GM10847 (cell line): ENCODE measurements around the gene NEU4.

Experiments
- POLR2A ChIP-seq: IDR thresholded peaks from 2 replicates; pipeline ENCODE4 v1.6.1; 2011; ENCODE audit not compliant: insufficient read length; ENCODE audit errors: extremely low read depth

Gene NEU4

DNA sequence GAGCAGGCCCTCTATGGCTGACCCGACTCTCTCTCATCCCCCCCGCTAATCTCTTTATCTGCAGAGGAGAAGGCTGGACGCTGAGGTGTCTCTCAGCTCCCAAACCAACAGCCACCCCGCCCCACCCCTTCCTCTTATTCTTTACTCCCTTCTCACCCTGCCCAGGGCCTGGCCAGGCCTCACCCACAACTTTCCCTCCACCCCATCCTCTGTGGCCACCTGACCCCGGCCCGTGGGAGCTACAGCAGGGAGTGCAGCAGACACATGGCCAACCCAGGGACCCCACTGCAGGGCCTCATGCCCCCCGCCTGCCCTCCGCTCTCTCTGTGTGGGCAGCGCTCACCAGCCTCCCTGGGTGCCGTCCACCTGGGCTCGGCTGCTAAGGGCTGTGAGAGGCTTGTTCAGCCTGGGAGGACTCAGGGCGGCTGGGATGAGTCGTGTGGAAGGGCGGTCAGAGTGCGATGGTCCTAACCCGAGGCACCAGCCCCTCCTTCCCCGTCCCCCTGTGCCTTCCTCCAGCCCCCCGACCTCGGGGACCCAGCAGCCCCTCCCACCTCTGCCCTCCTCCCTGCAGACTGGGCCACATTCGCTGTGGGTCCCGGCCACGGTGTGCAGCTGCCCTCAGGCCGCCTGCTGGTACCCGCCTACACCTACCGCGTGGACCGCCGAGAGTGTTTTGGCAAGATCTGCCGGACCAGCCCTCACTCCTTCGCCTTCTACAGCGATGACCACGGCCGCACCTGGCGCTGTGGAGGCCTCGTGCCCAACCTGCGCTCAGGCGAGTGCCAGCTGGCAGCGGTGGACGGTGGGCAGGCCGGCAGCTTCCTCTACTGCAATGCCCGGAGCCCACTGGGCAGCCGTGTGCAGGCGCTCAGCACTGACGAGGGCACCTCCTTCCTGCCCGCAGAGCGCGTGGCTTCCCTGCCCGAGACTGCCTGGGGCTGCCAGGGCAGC is 6.8 kb downstream of the NEU4 start:
- TF ChIP-seq POLR2A, result no peak

- TF ChIP-seq POLR2A, result no peak
Measured at GRCh38 chr2:241816431-241817121, 7.6 kb downstream of the NEU4 start.

DNA sequence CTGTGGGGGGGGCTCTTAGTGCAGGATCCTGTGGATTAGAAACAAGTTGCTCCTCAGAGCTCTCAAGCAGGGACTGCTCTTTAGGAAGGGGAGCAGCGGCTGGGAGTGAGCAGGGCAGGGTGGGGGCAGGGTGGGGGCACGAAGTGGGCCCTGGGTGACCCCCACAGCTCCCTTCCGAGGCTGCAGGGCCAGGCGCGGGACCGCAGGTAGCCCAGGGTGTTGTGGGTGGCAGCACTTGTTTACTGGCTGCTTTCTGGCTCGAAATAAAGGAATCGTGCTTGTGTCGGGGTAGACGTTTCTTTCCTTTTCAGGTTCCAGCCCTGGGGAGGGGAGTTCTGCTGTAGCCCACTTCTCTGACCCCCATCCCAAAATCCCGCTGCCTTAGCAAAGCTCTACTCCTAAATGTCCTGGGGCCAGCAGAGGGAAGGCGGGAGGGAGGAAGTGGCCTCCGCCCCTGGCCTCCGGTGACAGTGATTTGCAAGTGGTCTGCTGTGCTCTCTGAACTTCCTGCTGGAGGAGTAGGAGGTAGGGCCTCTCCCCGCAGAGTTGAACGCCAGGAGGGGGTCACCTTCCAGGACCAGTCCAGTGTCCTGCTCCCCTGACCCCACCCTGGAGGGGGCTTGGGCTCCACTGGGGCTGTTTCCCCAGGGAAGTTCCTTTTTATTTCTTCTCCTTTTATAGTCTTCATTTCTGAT is 8.3 kb downstream of the NEU4 start:
- no peak for TF ChIP-seq POLR2A

GRCh38 chr2:241818229-241818942 is 9.4 kb downstream of the NEU4 start:
- no peak for TF ChIP-seq POLR2A

- TF ChIP-seq POLR2A, result no peak
Measured at GRCh38 chr2:241818943-241819270, 9.9 kb downstream of the NEU4 start.

- TF ChIP-seq POLR2A, result no peak
Measured at GRCh38 chr2:241820625-241821384, 11.8 kb downstream of the NEU4 start.

DNA sequence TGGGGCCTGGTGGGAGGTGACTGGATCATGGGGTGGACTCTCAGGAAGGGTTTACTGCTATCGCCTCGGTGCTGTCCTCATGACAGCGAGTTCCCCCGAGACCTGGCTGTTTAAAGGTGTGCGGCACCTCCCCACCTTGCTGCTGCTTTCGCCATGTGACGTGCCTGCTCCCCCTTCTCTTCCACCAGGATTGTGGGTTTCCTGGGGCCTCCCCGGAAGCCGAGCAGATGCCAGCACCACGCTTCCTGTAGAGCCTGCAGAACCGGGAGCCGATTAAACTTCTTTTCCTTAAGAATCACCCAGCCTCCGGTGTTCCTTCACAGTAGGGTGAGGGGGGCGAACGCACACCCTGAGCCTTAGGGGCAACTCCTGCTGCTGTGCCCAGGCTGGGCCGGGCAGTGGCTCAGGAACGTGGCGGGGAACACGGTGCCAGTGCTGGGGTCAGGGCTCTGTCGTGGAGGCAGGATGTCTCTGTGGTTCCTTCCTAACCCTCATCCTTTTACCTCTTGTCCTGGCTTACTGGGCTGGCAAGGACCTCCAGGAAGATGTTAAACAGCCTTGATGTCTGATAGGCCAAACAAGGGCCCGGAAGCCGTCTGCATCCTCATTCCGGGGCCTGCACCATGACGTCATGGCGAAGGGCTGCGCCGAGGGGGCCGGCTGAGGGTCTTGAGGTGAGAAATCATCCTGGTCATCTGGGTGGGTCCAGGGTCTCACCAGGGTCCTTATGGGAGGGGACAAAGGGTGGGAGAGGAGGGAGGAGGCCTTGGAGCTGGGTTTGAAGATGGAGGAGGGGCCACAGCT is 12.7 kb downstream of the NEU4 start:
- no peak for TF ChIP-seq POLR2A

- no peak for TF ChIP-seq POLR2A
Measured at GRCh38 chr2:241822264-241822623, 13.3 kb downstream of the NEU4 start.

DNA sequence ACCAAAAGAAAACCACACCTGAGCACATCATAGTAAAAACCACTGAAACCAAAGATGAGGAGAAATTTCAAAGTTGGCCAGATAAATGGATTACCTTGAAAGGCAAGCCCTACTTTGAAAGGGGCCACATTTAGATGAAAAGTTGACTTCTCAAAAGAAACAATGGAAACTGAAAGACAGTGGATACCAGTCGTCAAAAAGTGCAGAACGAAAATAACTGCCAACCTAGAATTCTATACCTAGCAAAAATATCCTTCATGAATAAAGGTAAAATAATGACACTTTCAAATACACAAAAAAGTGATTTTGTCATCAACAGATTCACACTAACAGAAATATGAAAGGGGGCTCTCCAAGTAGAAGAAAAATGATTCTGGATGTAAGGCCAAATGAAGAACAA is 18.4 kb downstream of the NEU4 start:
- no peak for TF ChIP-seq POLR2A

DNA sequence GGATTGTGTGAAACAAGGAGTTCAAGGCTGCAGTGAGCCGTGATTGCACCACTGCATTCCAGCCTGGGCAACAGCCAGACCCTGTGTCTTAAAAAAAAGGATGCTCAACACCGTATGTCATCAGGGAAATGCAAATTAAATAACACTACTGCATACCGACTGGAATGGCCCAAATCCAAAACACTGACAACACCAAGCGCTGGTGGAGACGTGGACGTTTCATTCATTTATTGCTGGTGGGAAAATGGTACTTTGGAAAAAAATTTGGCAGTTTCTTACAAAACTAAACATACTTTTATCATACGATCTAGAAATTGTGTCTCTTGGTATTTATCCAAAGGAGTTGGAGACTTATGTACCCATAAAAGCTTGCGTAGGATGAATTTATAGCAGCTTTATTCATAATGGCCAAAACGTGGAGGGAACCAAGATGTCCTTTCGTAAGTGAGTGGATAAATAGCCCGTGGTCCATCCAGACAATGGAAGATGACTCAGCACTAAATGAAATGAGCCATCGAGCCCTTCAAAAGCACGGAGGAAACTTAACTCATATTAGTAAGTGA is 24.2 kb downstream of the NEU4 start:
- no peak for TF ChIP-seq POLR2A

GRCh38 chr2:241834527-241835210 is 25.7 kb downstream of the NEU4 start:
- no peak for TF ChIP-seq POLR2A

DNA sequence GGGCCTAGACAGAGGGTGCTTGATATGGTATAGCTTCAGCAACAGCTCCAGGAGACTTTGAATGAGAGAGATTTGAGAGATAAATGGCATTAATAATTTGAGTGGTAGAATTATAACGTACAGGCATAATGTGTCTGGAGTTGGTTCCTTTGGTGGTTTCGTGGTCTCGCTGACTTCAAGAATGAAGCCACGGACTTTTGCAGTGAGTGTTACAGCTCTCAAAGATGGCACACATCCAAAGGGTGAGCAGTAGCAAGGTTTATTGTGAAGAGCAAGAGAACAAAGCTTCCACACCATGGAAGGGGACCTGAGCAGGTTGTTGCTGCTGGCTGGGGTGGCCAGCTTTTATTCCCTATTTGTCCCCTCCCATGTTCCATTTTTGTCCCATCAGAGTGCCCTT is 26.6 kb downstream of the NEU4 start:
- TF ChIP-seq POLR2A, result no peak

DNA sequence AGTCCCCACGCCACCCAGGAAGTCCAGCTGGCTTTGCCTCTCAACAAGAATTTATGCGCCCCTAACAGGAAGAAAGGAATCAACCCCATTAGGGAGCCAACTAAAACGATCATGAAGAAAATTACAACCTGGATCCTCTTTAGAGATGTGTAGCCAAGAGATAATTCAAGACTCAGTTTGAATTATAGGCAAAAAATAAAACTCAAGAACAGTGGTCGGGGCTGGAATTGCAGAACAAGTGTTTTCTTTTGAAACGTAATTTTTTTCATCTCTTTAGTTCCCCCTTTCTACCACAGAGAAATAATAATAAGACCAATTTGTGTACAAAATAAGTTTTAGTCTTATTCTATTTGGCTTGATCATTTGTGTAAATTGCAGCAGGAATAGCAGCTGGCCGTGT is 27.3 kb downstream of the NEU4 start:
- TF ChIP-seq POLR2A, result no peak

DNA sequence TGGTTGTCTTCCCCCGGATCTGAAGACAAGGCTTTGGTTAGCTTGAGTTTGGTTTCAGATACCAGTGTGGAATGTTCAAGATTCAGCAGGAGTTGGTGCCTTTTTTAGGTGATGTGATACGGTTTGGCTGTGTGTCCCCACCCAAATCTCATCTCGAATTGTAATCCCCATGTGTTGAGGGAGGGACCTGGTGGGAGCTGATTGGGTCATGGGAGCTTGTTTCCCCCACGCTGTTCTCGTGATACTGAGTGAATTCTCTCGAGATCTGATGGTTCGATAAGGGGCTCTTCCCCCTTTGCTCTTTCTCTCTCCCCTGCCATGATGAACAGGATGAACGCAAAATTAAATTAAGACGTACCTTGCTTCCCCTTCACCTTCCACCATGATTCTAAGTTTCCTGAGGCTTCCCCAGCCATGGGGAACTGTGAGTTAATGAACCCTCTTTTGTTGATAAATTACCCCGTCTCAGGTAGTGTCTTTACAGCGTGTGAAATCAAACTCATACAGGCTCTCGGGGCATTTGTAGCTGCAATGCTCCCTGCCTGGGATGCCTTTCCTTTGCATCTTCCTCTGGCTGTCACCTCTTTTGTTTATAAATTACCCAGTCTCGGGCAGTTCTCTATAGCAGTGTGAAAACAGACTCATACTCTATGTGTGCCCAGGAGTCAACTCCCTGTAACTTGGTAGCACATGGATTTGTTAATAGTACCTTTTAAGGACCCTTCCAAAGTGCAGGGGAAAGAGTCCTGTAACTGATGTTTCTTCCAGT is 28.4 kb downstream of the NEU4 start:
- no peak for TF ChIP-seq POLR2A
